Measurements from ENCODE around the gene PPP1R13B. TPM values are rescaled to one million over a fixed set of nuclear protein-coding genes. Genes with fewer than 3 reads are reported as not detected.

Gene PPP1R13B
- total and polyA plus RNA-seq, 2 experiments from 2014 or later, result 88.5 to 124 TPM

DNA sequence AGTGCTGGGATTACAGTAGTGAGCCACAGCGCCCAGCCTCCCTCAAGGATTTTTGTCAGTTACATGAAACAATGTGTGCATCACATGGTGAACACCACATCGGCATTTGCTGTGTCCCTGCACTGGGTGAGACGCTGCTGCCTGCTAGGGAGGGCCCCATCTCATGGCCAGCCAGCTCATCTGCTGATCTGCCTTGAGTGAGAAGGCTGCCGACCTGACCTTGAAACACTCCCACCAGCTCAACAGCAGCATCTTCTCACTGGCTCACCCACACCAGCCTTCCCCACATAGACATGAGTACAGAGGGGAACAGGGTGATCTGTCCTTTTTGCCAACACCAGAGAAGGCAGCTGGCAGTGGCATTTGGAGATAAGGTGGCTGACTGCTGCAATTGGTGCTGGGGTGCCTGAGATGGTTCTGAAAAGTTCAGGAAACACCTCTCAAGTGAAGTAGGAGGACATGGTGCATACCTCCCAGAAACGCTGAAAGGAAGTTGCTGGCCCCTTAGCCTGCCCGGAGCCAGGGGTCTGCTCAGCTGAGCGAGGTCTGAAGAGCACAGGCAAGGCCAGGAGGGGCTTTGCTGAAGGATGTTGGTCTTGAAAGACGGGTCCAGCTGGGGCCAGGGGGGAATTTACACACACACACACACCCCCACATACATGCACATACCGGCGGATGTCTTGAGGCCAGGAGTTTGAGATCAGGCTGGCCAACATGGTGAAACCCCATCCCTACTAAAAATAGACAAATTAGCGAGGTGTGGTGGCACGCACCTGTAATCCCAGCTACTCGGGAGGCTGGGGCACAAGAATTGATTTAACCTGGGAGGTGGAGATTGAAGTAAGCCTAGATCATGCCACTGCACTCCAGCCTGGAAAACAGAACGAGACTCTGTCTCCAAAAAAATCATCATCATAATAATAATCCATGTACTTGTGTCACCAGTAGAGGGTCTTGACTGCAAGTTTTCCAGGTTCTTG lies 14.3 kb upstream of the PPP1R13B start:
- Histone ChIP-seq H3K9me3 (ENCODE audit: low read depth) (no peaks in the 10 kb centered on the region), H3K36me3 (no peaks in the 10 kb centered on the region), H3K4me1 (ENCODE audit: low read depth) (peaks cover 4% of the 10 kb centered on the region), H3K4me3 (no peak overlapping the region), H3K27ac (peak overlapping the region; percentile 45), H3K27me3 (no peaks in the 10 kb centered on the region)
- TF ChIP-seq, protein P1, sequence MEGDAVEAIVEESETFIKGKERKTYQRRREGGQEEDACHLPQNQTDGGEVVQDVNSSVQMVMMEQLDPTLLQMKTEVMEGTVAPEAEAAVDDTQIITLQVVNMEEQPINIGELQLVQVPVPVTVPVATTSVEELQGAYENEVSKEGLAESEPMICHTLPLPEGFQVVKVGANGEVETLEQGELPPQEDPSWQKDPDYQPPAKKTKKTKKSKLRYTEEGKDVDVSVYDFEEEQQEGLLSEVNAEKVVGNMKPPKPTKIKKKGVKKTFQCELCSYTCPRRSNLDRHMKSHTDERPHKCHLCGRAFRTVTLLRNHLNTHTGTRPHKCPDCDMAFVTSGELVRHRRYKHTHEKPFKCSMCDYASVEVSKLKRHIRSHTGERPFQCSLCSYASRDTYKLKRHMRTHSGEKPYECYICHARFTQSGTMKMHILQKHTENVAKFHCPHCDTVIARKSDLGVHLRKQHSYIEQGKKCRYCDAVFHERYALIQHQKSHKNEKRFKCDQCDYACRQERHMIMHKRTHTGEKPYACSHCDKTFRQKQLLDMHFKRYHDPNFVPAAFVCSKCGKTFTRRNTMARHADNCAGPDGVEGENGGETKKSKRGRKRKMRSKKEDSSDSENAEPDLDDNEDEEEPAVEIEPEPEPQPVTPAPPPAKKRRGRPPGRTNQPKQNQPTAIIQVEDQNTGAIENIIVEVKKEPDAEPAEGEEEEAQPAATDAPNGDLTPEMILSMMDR (IDR thresholded peaks at IDR 0.05; ENCODE audit: low read depth, low read length), result no peak
- peak in 1 of 2 donors; percentile 19 for DNase-seq (ENCODE audit: low read depth in 1 of 2, low spot score in 1 of 2)

- DNase-seq (ENCODE audit: low read depth in 1 of 2, low spot score in 1 of 2), result no peak
- H3K4me1 ChIP-seq (ENCODE audit: low read depth), result peaks cover 18% of the 10 kb centered on the region
- H3K36me3 ChIP-seq, result no peaks in the 10 kb centered on the region
- H3K9me3 ChIP-seq (ENCODE audit: low read depth), result no peaks in the 10 kb centered on the region
- no peak overlapping the region for H3K27ac ChIP-seq
- TF ChIP-seq, protein P1 (IDR thresholded peaks at IDR 0.05; ENCODE audit: low read depth, low read length), result no peak
- H3K27me3 ChIP-seq, result no peaks in the 10 kb centered on the region
- H3K4me3 ChIP-seq, result no peak overlapping the region
Observed at GRCh38 chr14:103859416-103860202, 12.2 kb upstream of the PPP1R13B start.

- no peaks in the 10 kb centered on the region for H3K36me3 ChIP-seq
- TF ChIP-seq, protein P1 (IDR thresholded peaks at IDR 0.05; ENCODE audit: low read depth, low read length), result no peak
- H3K9me3 ChIP-seq (ENCODE audit: low read depth), result no peaks in the 10 kb centered on the region
- no peak overlapping the region for H3K27ac ChIP-seq
- no peaks in the 10 kb centered on the region for H3K27me3 ChIP-seq
- peaks cover 19% of the 10 kb centered on the region for H3K4me1 ChIP-seq (ENCODE audit: low read depth)
- DNase-seq (ENCODE audit: low read depth in 1 of 2, low spot score in 1 of 2), result no peak
- H3K4me3 ChIP-seq, result no peak overlapping the region
Observed at GRCh38 chr14:103858063-103858781, 10.8 kb upstream of the PPP1R13B start.

DNA sequence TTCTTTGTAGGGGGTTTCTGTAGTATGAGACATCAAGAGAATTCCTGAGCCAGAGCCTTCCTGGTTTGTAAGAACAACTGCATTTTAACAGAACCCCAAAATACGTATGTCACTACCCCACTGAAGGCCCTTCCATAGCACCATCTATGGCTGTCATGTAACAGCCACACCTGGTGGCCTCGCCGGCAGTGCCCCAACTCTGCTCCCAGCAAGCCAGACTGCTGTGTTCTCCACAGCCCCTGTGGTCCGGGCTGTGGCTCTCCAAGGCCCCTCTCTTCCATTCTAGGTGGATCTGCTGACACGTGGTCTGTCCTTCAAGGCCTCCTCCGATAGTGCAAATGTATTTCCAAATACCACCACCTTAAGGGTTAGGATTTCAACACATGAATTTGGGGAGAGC lies 9.9 kb upstream of the PPP1R13B start:
- H3K27ac ChIP-seq, result no peak overlapping the region
- no peak for DNase-seq (ENCODE audit: low read depth in 1 of 2, low spot score in 1 of 2)
- H3K27me3 ChIP-seq, result no peaks in the 10 kb centered on the region
- TF ChIP-seq, protein P1 (IDR thresholded peaks at IDR 0.05; ENCODE audit: low read depth, low read length), result no peak
- no peaks in the 10 kb centered on the region for H3K36me3 ChIP-seq
- H3K4me1 ChIP-seq (ENCODE audit: low read depth), result peaks cover 19% of the 10 kb centered on the region
- H3K9me3 ChIP-seq (ENCODE audit: low read depth), result no peaks in the 10 kb centered on the region
- no peak overlapping the region for H3K4me3 ChIP-seq

DNA sequence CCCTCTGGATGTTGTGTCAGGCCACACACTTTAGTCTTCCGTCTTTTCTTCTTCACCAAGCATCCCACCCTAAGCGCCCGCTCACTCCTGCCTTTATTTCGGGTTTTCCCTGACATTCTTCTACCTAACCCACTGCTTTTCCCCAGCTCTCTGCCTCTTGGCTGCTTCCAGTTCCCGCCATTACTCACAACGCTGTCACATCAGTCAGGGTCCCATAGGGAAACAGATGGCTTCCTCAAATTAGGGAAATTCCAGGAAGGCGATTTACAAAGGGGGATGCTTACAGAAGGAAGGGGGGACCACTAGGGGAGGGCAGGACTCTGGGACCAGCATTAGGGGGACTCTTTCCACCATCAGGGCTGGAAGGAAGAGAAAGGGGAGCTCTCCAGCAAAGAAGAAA lies 9.2 kb upstream of the PPP1R13B start:
- no peaks in the 10 kb centered on the region for H3K9me3 ChIP-seq (ENCODE audit: low read depth)
- no peaks in the 10 kb centered on the region for H3K36me3 ChIP-seq
- TF ChIP-seq, protein P1 (IDR thresholded peaks at IDR 0.05; ENCODE audit: low read depth, low read length), result no peak
- H3K27me3 ChIP-seq, result no peaks in the 10 kb centered on the region
- DNase-seq (ENCODE audit: low read depth in 1 of 2, low spot score in 1 of 2), result no peak
- no peak overlapping the region for H3K27ac ChIP-seq
- H3K4me3 ChIP-seq, result no peak overlapping the region
- H3K4me1 ChIP-seq (ENCODE audit: low read depth), result peaks cover 18% of the 10 kb centered on the region

Data from cardiac muscle cell (in vitro differentiated cells and primary cell).